K562 (cell line): ENCODE data around the gene ALOXE3. TPM values are rescaled to one million over a fixed set of nuclear protein-coding genes. Genes with fewer than 3 reads are reported as not detected.
A peak's percentile ranks its signal among the peaks of the same experiment; 100 is the strongest.

Experiments used
- ATAC-seq: fragments of 200-7000 bp; cut with Tn5 transposase; 3 replicates; pipeline ENCODE4 v1.9.1; 2020; ENCODE audit warnings: moderate library complexity
- BruUV-seq: library from RNA; stranded (reverse); fragments of 400-500 nt; replicated peaks from 2 replicates; lab custom pipeline; 2021; lab: Mats Ljungman, UMichigan
- CTCF ChIA-PET: fragments of 300-600 bp; formaldehyde crosslinking; extraction: SDS; loops from one replicate; lab custom pipeline; 2021; ENCODE audit warnings: low intra/inter-chr PET ratio; lab: Yijun Ruan, JAX
- POLR2A ChIA-PET: fragments of 300-600, 350-650 bp; sonication (Branson Sonifier 250); formaldehyde crosslinking; extraction: SDS; loops from one replicate; lab custom pipeline; 2021; ENCODE audit warnings: antibody characterized with exemption, inconsistent platforms; lab: Yijun Ruan, JAX
- DNase-seq, 4 experiments: peaks; one replicate each; pipeline versions ENCODE4 v3.0.0 to v3.0.0-alpha.2; 2011 to 2018; ENCODE audit warnings: low spot score in 3 of 4, mixed read lengths in 3 of 4; ENCODE audit errors: extremely low read depth in 1 of 4
- FAIRE-seq: peaks from 2 replicates; lab custom pipeline; 2011; peaks lifted over from hg19 to GRCh38; lab: Jason Lieb, UNC
- H2AFZ ChIP-seq: 2 replicates; pipeline ENCODE4 v1.6.0; 2011; ENCODE audit warnings: low read depth, low read length, control low read depth, inconsistent platforms
- H3K27ac ChIP-seq: fragments of 200-600 bp; 3 replicates; pipeline ENCODE4 v1.8.0; 2011; ENCODE audit warnings: low read depth, mild to moderate bottlenecking, control low read depth, inconsistent platforms, low read length, moderate library complexity, mixed read lengths; ENCODE audit errors: extremely low read depth
- H3K27me3 ChIP-seq, 2 experiments: fragments of 300-600 bp in 1 of 2; 2 replicates in 1 of 2; 3 replicates in 1 of 2; pipeline versions ENCODE4 v1.6.0 to v1.8.0; 2011; ENCODE audit warnings: inconsistent platforms in 2 of 2, low read length in 2 of 2, mild to moderate bottlenecking in 1 of 2, mixed read lengths in 1 of 2, moderate library complexity in 1 of 2; ENCODE audit not compliant: control insufficient read depth in 2 of 2, insufficient read depth in 2 of 2
- H3K36me3 ChIP-seq: fragments of 300-600 bp; 3 replicates; pipeline ENCODE4 v1.8.0; 2011; ENCODE audit warnings: mild to moderate bottlenecking, low read length, inconsistent platforms; ENCODE audit not compliant: control insufficient read depth, insufficient read depth
- H3K4me1 ChIP-seq, 2 experiments: fragments of 200-600 bp in 1 of 2; replicated peaks in 1 of 2; 2 replicates in 1 of 2; 3 replicates in 1 of 2; pipeline versions ENCODE4 v1.5.1 to v1.8.0; 2011; ENCODE audit warnings: inconsistent platforms in 2 of 2, low read length in 2 of 2, mild to moderate bottlenecking in 1 of 2, mixed read lengths in 1 of 2, moderate library complexity in 1 of 2; ENCODE audit not compliant: control insufficient read depth in 2 of 2, insufficient read depth in 2 of 2
- H3K4me2 ChIP-seq: 2 replicates; pipeline ENCODE4 v1.6.1; 2011; ENCODE audit warnings: low read length, control low read depth, inconsistent platforms, mixed read lengths; ENCODE audit not compliant: insufficient read depth
- H3K4me3 ChIP-seq: fragments of 200-600 bp; sonication (generic), shearing (Covaris generic); 2 replicates; pipeline ENCODE4 v1.5.1; 2016; ENCODE audit warnings: control low read depth, inconsistent platforms
- H3K79me2 ChIP-seq: fragments of 200-600 bp; 3 replicates; pipeline ENCODE4 v1.8.0; 2011; ENCODE audit warnings: low read length, inconsistent platforms; ENCODE audit not compliant: control insufficient read depth, insufficient read depth
- H3K9ac ChIP-seq, 2 experiments: 2 replicates each; pipeline versions ENCODE4 v1.6.0 to v1.6.1; 2011; ENCODE audit warnings: low read depth in 2 of 2, low read length in 2 of 2, control low read depth in 1 of 2, inconsistent platforms in 1 of 2, mild to moderate bottlenecking in 1 of 2, mixed read lengths in 1 of 2; ENCODE audit not compliant: insufficient read depth in 1 of 2
- H3K9me1 ChIP-seq: one replicate; pipeline ENCODE4 v1.6.0; 2011; ENCODE audit warnings: inconsistent platforms, mild to moderate bottlenecking, low read length, moderate library complexity; ENCODE audit not compliant: control insufficient read depth, insufficient read depth
- H3K9me3 ChIP-seq: replicated peaks from 2 replicates; pipeline ENCODE4 v1.5.1; 2011; ENCODE audit warnings: low read depth, low read length, inconsistent platforms; ENCODE audit not compliant: control insufficient read depth, insufficient read depth
- H4K20me1 ChIP-seq: replicated peaks from 2 replicates; pipeline ENCODE4 v1.6.1; 2011; ENCODE audit warnings: low read length, inconsistent platforms, mixed read lengths; ENCODE audit not compliant: control insufficient read depth, insufficient read depth
- CC2D1A ChIP-seq: fragments of 450-650 bp; IDR thresholded peaks from 2 replicates; pipeline ENCODE4 v1.6.1; 2017; ENCODE audit warnings: mild to moderate bottlenecking
- HNRNPLL ChIP-seq: fragments of 200-400 bp; formaldehyde crosslinking; IDR thresholded peaks from 2 replicates; pipeline ENCODE4 v1.6.1; 2017; ENCODE audit warnings: low read length, low read depth, mild to moderate bottlenecking; ENCODE audit not compliant: poor library complexity, severe bottlenecking
- ILF3 ChIP-seq: fragments of 450-650 bp; IDR thresholded peaks from 2 replicates; pipeline ENCODE4 v1.6.1; 2018; ENCODE audit warnings: antibody characterized with exemption, mild to moderate bottlenecking, moderate library complexity, borderline replicate concordance
- KDM1A ChIP-seq, 2 experiments: fragments of 450-650 bp; IDR thresholded peaks; 2 replicates each; pipeline ENCODE4 v1.6.1; 2016; ENCODE audit warnings: mild to moderate bottlenecking in 2 of 2
- NELFE ChIP-seq: IDR thresholded peaks from 2 replicates; pipeline ENCODE4 v1.6.1; 2011; ENCODE audit warnings: mild to moderate bottlenecking; ENCODE audit not compliant: insufficient read depth, insufficient read length
- ZNF165 ChIP-seq: fragments of 250-450 bp; sonication (Bioruptor Pico); IDR thresholded peaks from 2 replicates; pipeline ENCODE4 v1.4.0; 2020; ENCODE audit warnings: borderline replicate concordance
- ZNF354B ChIP-seq: fragments of 250-450 bp; sonication (Bioruptor Pico); IDR thresholded peaks from 2 replicates; pipeline ENCODE4 v1.4.0; 2020
- WGBS: fragments of 100-300 bp; shearing (Covaris generic); methylation state at CpG from one replicate; pipeline ENCODE4 v1.1.6; 2016; ENCODE audit warnings: low coverage, mixed read lengths; ENCODE audit not compliant: insufficient coverage; ENCODE audit errors: missing lambda C conversion rate; 5-methylcytosine and 5-hydroxymethylcytosine counted together
- in situ Hi-C: fragments of 300-500 bp; cut with MboI; formaldehyde crosslinking; loops from 4 replicates; pipeline ENCODE4 v1.15.0; 2018; ENCODE audit warnings: inconsistent platforms, mixed read lengths
- intact Hi-C: fragments of 100-400 bp; cut with micrococcal nuclease; formaldehyde crosslinking; loops from 2 replicates; pipeline ENCODE4 v1.14.2; 2022
- polyA plus RNA-seq, 8 experiments: library from polyadenylated mRNA; depleted of rRNA in 4 of 8; stranded (reverse) in 5 of 8; unstranded in 3 of 8; fragments of >200 nt; fragmentation: Nextera tagmentation in 2 of 8; fragmentation: Illumina TruSeq in 1 of 8; extraction: Ambion mirVana in 2 of 8; extraction: Trizol in 1 of 8; gene quantifications; 2 replicates each; pipeline versions ENCODE4 v1.2.1 to v1.2.3, GENCODE V29; 2011 to 2014; ENCODE audit warnings: inconsistent platforms in 1 of 8, missing spikeins in 1 of 8
- total RNA-seq, 7 experiments: library from RNA; depleted of rRNA in 6 of 7; stranded (reverse); fragments of >200 nt in 6 of 7; fragmentation: Illumina TruSeq in 2 of 7; extraction: Trizol in 2 of 7; gene quantifications; 2 replicates each; pipeline versions ENCODE4 v1.2.1 to v1.2.3, GENCODE V29; 2011 to 2021; ENCODE audit warnings: low replicate concordance in 1 of 7
- TF ChIP-seq, protein P1 (sequence below): fragments of 250-450 bp; sonication (Bioruptor Pico); IDR thresholded peaks from 2 replicates; pipeline ENCODE4 v1.4.0; 2020; ENCODE audit warnings: mild to moderate bottlenecking, moderate library complexity
- TF ChIP-seq, protein P2 (sequence below), 2 experiments: fragments of 150-350 bp in 1 of 2; IDR thresholded peaks; 2 replicates each; pipeline ENCODE4 v1.6.1; 2012 to 2016; ENCODE audit warnings: low read depth in 2 of 2, low read length in 2 of 2, mild to moderate bottlenecking in 1 of 2, moderate library complexity in 1 of 2

Gene ALOXE3
- total and polyA plus RNA-seq, 9 of the 15 experiments (the other 6 are each of a cell fraction or from before 2014, with no cell fraction given), result 0.04 TPM; not detected in 8

- H4K20me1 ChIP-seq, result peaks cover 8% of the 10 kb centered on the region; the same call in 1 of the 2 replicates
- no peak for DNase-seq
- H3K9me3 ChIP-seq, result no peaks in the 10 kb centered on the region
- in situ Hi-C loops (loop anchor here (5.0 kb wide), 2 partner anchors 101 to 181 kb away; no protein-coding TSS in a partner anchor), intact Hi-C loops (loop anchor here (2.0 to 10.0 kb wide), 5 partner anchors 17 to 287 kb away; partner anchors contain the start of gene KDM6B)
- H3K27me3 ChIP-seq, result peaks cover 3 to 25% of the 10 kb centered on the region in 2 experiments; a peak in 3 of 5 replicates
- CTCF ChIA-PET, result interaction anchor here (0.7 kb wide), 1 partner anchor 17 kb away, joined by 3 read pairs; no protein-coding TSS in a partner anchor
- H3K27ac ChIP-seq, result peak overlapping the region; percentile 86; the same call in 1 of the 3 replicates
- no peaks in the 10 kb centered on the region for H3K36me3 ChIP-seq
- peaks cover 30 to 63% of the 10 kb centered on the region in 2 experiments for H3K4me1 ChIP-seq
- H3K4me3 ChIP-seq, result peak overlapping the region; percentile 65
- H3K79me2 ChIP-seq, result no peaks in the 10 kb centered on the region
- H2AFZ ChIP-seq, result peak overlapping the region; percentile 68; the same call in 1 of the 2 replicates
- no peaks in the 10 kb centered on the region for H3K9me1 ChIP-seq
- BruUV-seq, result no TSS peak
- H3K4me2 ChIP-seq, result peak overlapping the region; percentile 87
- no peak for TF ChIP-seq NELFE
- TF ChIP-seq ILF3, result no peak
- TF ChIP-seq ZNF354B (CRISPR knock-in tag), result no peak
- TF ChIP-seq KDM1A (IDR thresholded peaks at IDR 0.05), result no peak
- TF ChIP-seq ZNF165 (CRISPR knock-in tag), result no peak
- TF ChIP-seq, protein P1, sequence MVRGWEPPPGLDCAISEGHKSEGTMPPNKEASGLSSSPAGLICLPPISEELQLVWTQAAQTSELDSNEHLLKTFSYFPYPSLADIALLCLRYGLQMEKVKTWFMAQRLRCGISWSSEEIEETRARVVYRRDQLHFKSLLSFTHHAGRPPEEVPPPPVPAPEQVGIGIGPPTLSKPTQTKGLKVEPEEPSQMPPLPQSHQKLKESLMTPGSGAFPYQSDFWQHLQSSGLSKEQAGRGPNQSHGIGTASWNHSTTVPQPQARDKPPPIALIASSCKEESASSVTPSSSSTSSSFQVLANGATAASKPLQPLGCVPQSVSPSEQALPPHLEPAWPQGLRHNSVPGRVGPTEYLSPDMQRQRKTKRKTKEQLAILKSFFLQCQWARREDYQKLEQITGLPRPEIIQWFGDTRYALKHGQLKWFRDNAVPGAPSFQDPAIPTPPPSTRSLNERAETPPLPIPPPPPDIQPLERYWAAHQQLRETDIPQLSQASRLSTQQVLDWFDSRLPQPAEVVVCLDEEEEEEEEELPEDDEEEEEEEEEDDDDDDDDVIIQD (CRISPR knock-in tag), result no peak
- TF ChIP-seq, protein P2, sequence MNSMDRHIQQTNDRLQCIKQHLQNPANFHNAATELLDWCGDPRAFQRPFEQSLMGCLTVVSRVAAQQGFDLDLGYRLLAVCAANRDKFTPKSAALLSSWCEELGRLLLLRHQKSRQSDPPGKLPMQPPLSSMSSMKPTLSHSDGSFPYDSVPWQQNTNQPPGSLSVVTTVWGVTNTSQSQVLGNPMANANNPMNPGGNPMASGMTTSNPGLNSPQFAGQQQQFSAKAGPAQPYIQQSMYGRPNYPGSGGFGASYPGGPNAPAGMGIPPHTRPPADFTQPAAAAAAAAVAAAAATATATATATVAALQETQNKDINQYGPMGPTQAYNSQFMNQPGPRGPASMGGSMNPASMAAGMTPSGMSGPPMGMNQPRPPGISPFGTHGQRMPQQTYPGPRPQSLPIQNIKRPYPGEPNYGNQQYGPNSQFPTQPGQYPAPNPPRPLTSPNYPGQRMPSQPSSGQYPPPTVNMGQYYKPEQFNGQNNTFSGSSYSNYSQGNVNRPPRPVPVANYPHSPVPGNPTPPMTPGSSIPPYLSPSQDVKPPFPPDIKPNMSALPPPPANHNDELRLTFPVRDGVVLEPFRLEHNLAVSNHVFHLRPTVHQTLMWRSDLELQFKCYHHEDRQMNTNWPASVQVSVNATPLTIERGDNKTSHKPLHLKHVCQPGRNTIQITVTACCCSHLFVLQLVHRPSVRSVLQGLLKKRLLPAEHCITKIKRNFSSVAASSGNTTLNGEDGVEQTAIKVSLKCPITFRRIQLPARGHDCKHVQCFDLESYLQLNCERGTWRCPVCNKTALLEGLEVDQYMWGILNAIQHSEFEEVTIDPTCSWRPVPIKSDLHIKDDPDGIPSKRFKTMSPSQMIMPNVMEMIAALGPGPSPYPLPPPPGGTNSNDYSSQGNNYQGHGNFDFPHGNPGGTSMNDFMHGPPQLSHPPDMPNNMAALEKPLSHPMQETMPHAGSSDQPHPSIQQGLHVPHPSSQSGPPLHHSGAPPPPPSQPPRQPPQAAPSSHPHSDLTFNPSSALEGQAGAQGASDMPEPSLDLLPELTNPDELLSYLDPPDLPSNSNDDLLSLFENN (IDR thresholded peaks at IDR 0.05; ENCODE audit: low read depth in 2 of 2, low read length in 2 of 2), result no peak
- no peak for TF ChIP-seq HNRNPLL
- TF ChIP-seq CC2D1A, result no peak
- TF ChIP-seq, all 486 proteins: peak for 0
- WGBS, result 0% methylated on average over 6 of the region's 25 CpGs
- H3K9ac ChIP-seq, result peak overlapping the region; percentile 81 to 84; a peak in 3 of 4 replicates
- ATAC-seq (no peak), FAIRE-seq (no peak)
- POLR2A ChIA-PET, result no interaction called here
Observed at GRCh38 chr17:8121407-8121680, 3.0 kb upstream of the ALOXE3 start.
